ENCODE data around the gene RBM33. TPM values are rescaled to one million over a fixed set of nuclear protein-coding genes. Genes with fewer than 3 reads are reported as not detected.
"Not testable (repeated sequence)": the region's sequence is repeated elsewhere in the genome, so short reads cannot be mapped to it uniquely, and the experiment has no call there.

RBM33 gene
- total RNA-seq, 4 donors from 2014 or later: 20.6 to 85.1 (median 38.4) TPM

GRCh38 chr7:155683098-155683497, 38.6 kb downstream of the RBM33 start:
- no peak for DNase-seq
- Histone ChIP-seq H3K4me1 (no peaks in the 10 kb centered on the region), H3K4me3 (no peak overlapping the region), H3K27me3 (no peaks in the 10 kb centered on the region), H3K9me3 (no peaks in the 10 kb centered on the region), H3K36me3 (no peaks in the 10 kb centered on the region), H3K27ac (no peak overlapping the region)
- no peak for TF ChIP-seq CTCF (IDR thresholded peaks at IDR 0.05)
- TF ChIP-seq POLR2A (IDR thresholded peaks at IDR 0.05): no peak
- intact Hi-C loops (cut with DNase I; ENCODE audit: low total_unique reads): no loop called here

- no peaks in the 10 kb centered on the region for H3K4me1 ChIP-seq
- H3K36me3 ChIP-seq: no peaks in the 10 kb centered on the region
- H3K4me3 ChIP-seq: no peak overlapping the region
- H3K27me3 ChIP-seq: no peaks in the 10 kb centered on the region
- intact Hi-C loops (cut with DNase I; ENCODE audit: low total_unique reads): no loop called here
- DNase-seq: no peak
- no peak for TF ChIP-seq CTCF (IDR thresholded peaks at IDR 0.05)
- no peak for TF ChIP-seq POLR2A (IDR thresholded peaks at IDR 0.05)
- no peaks in the 10 kb centered on the region for H3K9me3 ChIP-seq
- no peak overlapping the region for H3K27ac ChIP-seq
These were observed 39.3 kb downstream of the RBM33 start for GRCh38 chr7:155683714-155684113.

GRCh38 chr7:155684543-155684942, 40.1 kb downstream of the RBM33 start:
- H3K9me3 ChIP-seq: no peaks in the 10 kb centered on the region
- no peak for DNase-seq
- H3K36me3 ChIP-seq: no peaks in the 10 kb centered on the region
- H3K27me3 ChIP-seq: no peaks in the 10 kb centered on the region
- H3K27ac ChIP-seq: no peak overlapping the region
- TF ChIP-seq POLR2A (IDR thresholded peaks at IDR 0.05) (no peak), CTCF (IDR thresholded peaks at IDR 0.05) (no peak)
- no peaks in the 10 kb centered on the region for H3K4me1 ChIP-seq
- intact Hi-C loops (cut with DNase I; ENCODE audit: low total_unique reads): no loop called here
- H3K4me3 ChIP-seq: no peak overlapping the region

GRCh38 chr7:155685070-155685790, 40.8 kb downstream of the RBM33 start:
- H3K4me3 ChIP-seq: no peak overlapping the region
- H3K9me3 ChIP-seq: no peaks in the 10 kb centered on the region
- no peak for TF ChIP-seq CTCF (IDR thresholded peaks at IDR 0.05)
- no peak for DNase-seq
- no peaks in the 10 kb centered on the region for H3K27me3 ChIP-seq
- H3K4me1 ChIP-seq: no peaks in the 10 kb centered on the region
- no peak overlapping the region for H3K27ac ChIP-seq
- no peaks in the 10 kb centered on the region for H3K36me3 ChIP-seq
- intact Hi-C loops (cut with DNase I; ENCODE audit: low total_unique reads): no loop called here

GRCh38 chr7:155685791-155686160, 41.3 kb downstream of the RBM33 start:
- no peak for DNase-seq
- H3K4me1 ChIP-seq: no peaks in the 10 kb centered on the region
- no peak overlapping the region for H3K27ac ChIP-seq
- H3K27me3 ChIP-seq: no peaks in the 10 kb centered on the region
- intact Hi-C loops (cut with DNase I; ENCODE audit: low total_unique reads): no loop called here
- H3K4me3 ChIP-seq: no peak overlapping the region
- no peaks in the 10 kb centered on the region for H3K9me3 ChIP-seq
- no peak for TF ChIP-seq POLR2A (IDR thresholded peaks at IDR 0.05)
- TF ChIP-seq CTCF (IDR thresholded peaks at IDR 0.05): no peak
- H3K36me3 ChIP-seq: no peaks in the 10 kb centered on the region

- DNase-seq; H3K4me1 ChIP-seq; H3K27me3 ChIP-seq; H3K9me3 ChIP-seq; H3K27ac ChIP-seq; H3K36me3 ChIP-seq; H3K4me3 ChIP-seq; intact Hi-C loops (cut with DNase I; ENCODE audit: low total_unique reads): not testable (repeated sequence)
These were observed 42.3 kb downstream of the RBM33 start for GRCh38 chr7:155686620-155687324.

GRCh38 chr7:155688237-155688636, 43.8 kb downstream of the RBM33 start:
- H3K27me3 ChIP-seq; H3K27ac ChIP-seq; intact Hi-C loops (cut with DNase I; ENCODE audit: low total_unique reads); DNase-seq; H3K9me3 ChIP-seq; H3K4me3 ChIP-seq; H3K4me1 ChIP-seq; H3K36me3 ChIP-seq: not testable (repeated sequence)

- H3K36me3 ChIP-seq; H3K9me3 ChIP-seq; intact Hi-C loops (cut with DNase I; ENCODE audit: low total_unique reads); H3K27ac ChIP-seq; DNase-seq; H3K4me3 ChIP-seq; H3K4me1 ChIP-seq; H3K27me3 ChIP-seq: not testable (repeated sequence)
These were observed 46.2 kb downstream of the RBM33 start for GRCh38 chr7:155690655-155691054.
